Prostate gland (tissue), 2 donors: ENCODE data around the gene PSMC6. TPM values are rescaled to one million over a fixed set of nuclear protein-coding genes. Genes with fewer than 3 reads are reported as not detected.

Experiments
- DNase-seq: peaks from one replicate; pipeline ENCODE4 v3.0.0-alpha.2; 2019; ENCODE audit warnings: low spot score
- H3K27ac ChIP-seq, 2 donors: fragments of 200-600 bp; sonication (generic); 2 replicates each; pipeline ENCODE4 v1.5.1; 2017 to 2019
- H3K27me3 ChIP-seq: fragments of 200-600 bp; sonication (generic); replicated peaks from 2 replicates; pipeline ENCODE4 v1.5.1; 2019; ENCODE audit not compliant: insufficient read depth
- H3K36me3 ChIP-seq, 2 donors: fragments of 200-600 bp; sonication (generic); 1 replicate in 1 of 2; 2 replicates in 1 of 2; pipeline versions ENCODE4 v1.5.1 to v1.8.1; 2017 to 2019
- H3K4me1 ChIP-seq: fragments of 200-600 bp; sonication (generic); replicated peaks from 2 replicates; pipeline ENCODE4 v1.5.1; 2019
- H3K4me3 ChIP-seq, 2 donors: fragments of 200-600 bp; sonication (generic); 2 replicates each; pipeline ENCODE4 v1.5.1; 2017 to 2019
- H3K9me3 ChIP-seq: fragments of 200-600 bp; sonication (generic); 2 replicates; pipeline ENCODE4 v1.5.1; 2017
- CTCF ChIP-seq, 4 experiments: fragments of 200-600 bp in 2 of 4; fragments of 450-650 bp in 2 of 4; sonication (generic) in 2 of 4; IDR thresholded peaks; 1 replicate in 3 of 4; 2 replicates in 1 of 4; pipeline ENCODE4 v1.5.1; 2016 to 2019; ENCODE audit warnings: antibody characterized with exemption in 4 of 4, mild to moderate bottlenecking in 2 of 4, moderate library complexity in 2 of 4
- POLR2A ChIP-seq: fragments of 450-650 bp; IDR thresholded peaks from one replicate; pipeline ENCODE4 v1.6.1; 2016; ENCODE audit warnings: antibody characterized with exemption, mild to moderate bottlenecking
- POLR2AphosphoS5 ChIP-seq: sonication (generic); formaldehyde crosslinking; IDR thresholded peaks from one replicate; pipeline ENCODE4 v1.6.1; 2017; ENCODE audit warnings: antibody characterized with exemption
- WGBS: methylation state at CpG from one replicate; pipeline ENCODE4 v1.1.5; 2018; 5-methylcytosine and 5-hydroxymethylcytosine counted together
- intact Hi-C: fragments of 100-400 bp; cut with DNase I; formaldehyde crosslinking; loops from one replicate; pipeline ENCODE4 v1.14.2; 2022
- total RNA-seq, 2 donors: library from RNA; depleted of rRNA; stranded (reverse); fragments of >200 nt; gene quantifications; one replicate each; pipeline ENCODE4 v1.1.0, GENCODE V29; 2016

The PSMC6 gene
- total RNA-seq, 2 donors from 2014 or later: 73.3 to 87.3 TPM

- intact Hi-C loops: no loop called here
- no peaks in the 10 kb centered on the region for H3K36me3 ChIP-seq
- peak overlapping the region; percentile 3 to 30 for H3K27ac ChIP-seq
- TF ChIP-seq POLR2A: no peak
- TF ChIP-seq CTCF (IDR thresholded peaks at IDR 0.05): no peak
- peak; percentile 49 for TF ChIP-seq POLR2AphosphoS5
- no peak for DNase-seq
- WGBS: 23% methylated on average over 2 of the region's 2 CpGs
- no peaks in the 10 kb centered on the region for H3K9me3 ChIP-seq
- peaks cover 5% of the 10 kb centered on the region for H3K4me1 ChIP-seq
- no peaks in the 10 kb centered on the region for H3K27me3 ChIP-seq
- H3K4me3 ChIP-seq: no peak overlapping the region
Observed at GRCh38 chr14:52700701-52701172, 6.3 kb upstream of the PSMC6 start.

GRCh38 chr14:52701223-52701622 lies 5.8 kb upstream of the PSMC6 start:
- TF ChIP-seq POLR2AphosphoS5 (no peak), POLR2A (no peak), CTCF (IDR thresholded peaks at IDR 0.05) (no peak)
- intact Hi-C loops: no loop called here
- WGBS: 62% methylated on average over 3 of the region's 3 CpGs
- H3K27me3 ChIP-seq: no peaks in the 10 kb centered on the region
- no peaks in the 10 kb centered on the region for H3K9me3 ChIP-seq
- H3K4me1 ChIP-seq: peaks cover 5% of the 10 kb centered on the region
- no peaks in the 10 kb centered on the region for H3K36me3 ChIP-seq
- no peak overlapping the region for H3K4me3 ChIP-seq
- no peak for DNase-seq
- peak overlapping the region in 1 of 2 donors; percentile 30 for H3K27ac ChIP-seq

- H3K4me1 ChIP-seq: peaks cover 5% of the 10 kb centered on the region
- WGBS: 76% methylated on average over 3 of the region's 3 CpGs
- H3K4me3 ChIP-seq: no peak overlapping the region
- TF ChIP-seq CTCF (IDR thresholded peaks at IDR 0.05): no peak
- TF ChIP-seq POLR2AphosphoS5: no peak
- no peak for TF ChIP-seq POLR2A
- intact Hi-C loops: no loop called here
- no peaks in the 10 kb centered on the region for H3K9me3 ChIP-seq
- H3K36me3 ChIP-seq: no peaks in the 10 kb centered on the region
- no peaks in the 10 kb centered on the region for H3K27me3 ChIP-seq
- peak; percentile 38 for DNase-seq
- H3K27ac ChIP-seq: no peak overlapping the region
Observed at GRCh38 chr14:52703225-52703624, 3.8 kb upstream of the PSMC6 start.

GRCh38 chr14:52703664-52704063 lies 3.3 kb upstream of the PSMC6 start:
- Histone ChIP-seq H3K27ac (no peak overlapping the region), H3K36me3 (no peaks in the 10 kb centered on the region), H3K4me3 (no peak overlapping the region), H3K9me3 (no peaks in the 10 kb centered on the region), H3K27me3 (no peaks in the 10 kb centered on the region), H3K4me1 (peaks cover 5% of the 10 kb centered on the region)
- TF ChIP-seq CTCF (IDR thresholded peaks at IDR 0.05) (no peak), POLR2AphosphoS5 (no peak), POLR2A (no peak)
- no peak for DNase-seq
- WGBS: 91% methylated on average over 2 of the region's 2 CpGs
- intact Hi-C loops: no loop called here

GRCh38 chr14:52706286-52706685 lies 714 bp upstream of the PSMC6 start:
- H3K36me3 ChIP-seq: no peaks in the 10 kb centered on the region
- no peaks in the 10 kb centered on the region for H3K4me1 ChIP-seq
- TF ChIP-seq POLR2A (no peak), CTCF (IDR thresholded peaks at IDR 0.05) (no peak), POLR2AphosphoS5 (no peak)
- no peaks in the 10 kb centered on the region for H3K9me3 ChIP-seq
- 74% methylated on average over 5 of the region's 5 CpGs for WGBS
- H3K4me3 ChIP-seq: peak overlapping the region in 1 of 2 donors; percentile 66
- intact Hi-C loops: no loop called here
- peak overlapping the region; percentile 85 for H3K27ac ChIP-seq
- no peaks in the 10 kb centered on the region for H3K27me3 ChIP-seq
- no peak for DNase-seq
